ENCODE measurements around the gene C2CD2. TPM values are rescaled to one million over a fixed set of nuclear protein-coding genes. Genes with fewer than 3 reads are reported as not detected.
A peak's percentile ranks its signal among the peaks of the same experiment; 100 is the strongest.

C2CD2 gene
- total RNA-seq, 2 donors from 2014 or later: 26.3 to 28.7 TPM

GRCh38 chr21:41895643-41896493, 58.0 kb downstream of the C2CD2 start:
- H3K27me3 ChIP-seq (ENCODE audit: control insufficient read depth, insufficient read depth, low read length, poor library complexity, severe bottlenecking): no peaks in the 10 kb centered on the region
- Mint-ChIP-seq H3K36me3 (ENCODE audit: low read depth) (peaks cover 5% of the 10 kb centered on the region), H3K27ac (no peak overlapping the region), H3K9me3 (no peaks in the 10 kb centered on the region), H3K27me3 (ENCODE audit: insufficient read depth) (no peaks in the 10 kb centered on the region), H3K4me1 (peaks cover 12% of the 10 kb centered on the region), H3K4me3 (no peak overlapping the region)
- no peak overlapping the region for H3K4me3 ChIP-seq (ENCODE audit: low read length)
- no peaks in the 10 kb centered on the region for H3K36me3 ChIP-seq (ENCODE audit: control insufficient read depth, insufficient read depth, low read length)
- no peaks in the 10 kb centered on the region for H3K9me3 ChIP-seq (ENCODE audit: control insufficient read depth, low read length)
- H3K9ac ChIP-seq (ENCODE audit: extremely low read depth, low read length, poor library complexity, severe bottlenecking): no peak overlapping the region
- TF ChIP-seq, protein P1, sequence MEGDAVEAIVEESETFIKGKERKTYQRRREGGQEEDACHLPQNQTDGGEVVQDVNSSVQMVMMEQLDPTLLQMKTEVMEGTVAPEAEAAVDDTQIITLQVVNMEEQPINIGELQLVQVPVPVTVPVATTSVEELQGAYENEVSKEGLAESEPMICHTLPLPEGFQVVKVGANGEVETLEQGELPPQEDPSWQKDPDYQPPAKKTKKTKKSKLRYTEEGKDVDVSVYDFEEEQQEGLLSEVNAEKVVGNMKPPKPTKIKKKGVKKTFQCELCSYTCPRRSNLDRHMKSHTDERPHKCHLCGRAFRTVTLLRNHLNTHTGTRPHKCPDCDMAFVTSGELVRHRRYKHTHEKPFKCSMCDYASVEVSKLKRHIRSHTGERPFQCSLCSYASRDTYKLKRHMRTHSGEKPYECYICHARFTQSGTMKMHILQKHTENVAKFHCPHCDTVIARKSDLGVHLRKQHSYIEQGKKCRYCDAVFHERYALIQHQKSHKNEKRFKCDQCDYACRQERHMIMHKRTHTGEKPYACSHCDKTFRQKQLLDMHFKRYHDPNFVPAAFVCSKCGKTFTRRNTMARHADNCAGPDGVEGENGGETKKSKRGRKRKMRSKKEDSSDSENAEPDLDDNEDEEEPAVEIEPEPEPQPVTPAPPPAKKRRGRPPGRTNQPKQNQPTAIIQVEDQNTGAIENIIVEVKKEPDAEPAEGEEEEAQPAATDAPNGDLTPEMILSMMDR (conservative IDR thresholded peaks at IDR 0.05): no peak
- WGBS, 2 experiments (ENCODE audit: insufficient coverage in 1 of 2, insufficient read length in 1 of 2): 90 to 91% methylated on average over 16 to 21 of the region's 22 CpGs
- H3K27ac ChIP-seq (ENCODE audit: low read depth, low read length): no peak overlapping the region
- H3K4me1 ChIP-seq (ENCODE audit: control insufficient read depth, insufficient read depth, low read length): peaks cover 5% of the 10 kb centered on the region
- peak; percentile 75 for DNase-seq

DNA sequence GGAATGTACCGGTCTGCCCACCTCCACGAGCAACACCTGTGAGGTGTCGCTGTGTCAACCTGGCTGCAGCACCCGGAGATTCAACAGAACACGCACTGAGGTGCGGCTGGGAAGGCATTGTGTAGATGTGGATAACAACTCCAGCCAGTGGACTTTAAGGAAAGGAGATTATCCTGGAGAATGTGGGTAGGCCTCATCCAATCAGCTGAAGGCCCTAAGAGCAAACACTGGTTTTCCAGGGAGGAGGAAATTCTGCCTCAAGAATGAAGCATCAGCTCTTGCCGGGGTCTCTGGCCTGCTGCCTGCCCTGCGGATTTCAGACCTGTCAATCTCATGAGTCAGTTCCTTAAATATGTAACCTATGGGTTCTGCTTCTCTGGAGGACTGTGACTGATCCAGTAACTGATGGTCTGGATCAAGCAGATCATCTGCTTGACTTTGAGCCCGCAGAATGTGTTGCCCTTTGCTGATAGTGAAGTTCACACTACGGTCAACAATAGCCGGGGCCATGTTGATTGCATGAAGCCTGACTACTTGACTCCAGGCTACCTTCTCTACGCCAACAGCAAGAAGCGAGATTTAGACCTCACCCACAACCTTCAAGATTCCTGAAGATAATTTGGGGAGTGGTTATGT, 58.8 kb downstream of the C2CD2 start:
- WGBS, 2 experiments (ENCODE audit: insufficient coverage in 1 of 2, insufficient read length in 1 of 2): 90 to 96% methylated on average over 12 of the region's 13 CpGs
- H3K27ac ChIP-seq (ENCODE audit: low read depth, low read length): no peak overlapping the region
- no peaks in the 10 kb centered on the region for H3K36me3 ChIP-seq (ENCODE audit: control insufficient read depth, insufficient read depth, low read length)
- DNase-seq: no peak
- TF ChIP-seq, protein P1 (conservative IDR thresholded peaks at IDR 0.05): no peak
- no peaks in the 10 kb centered on the region for H3K27me3 ChIP-seq (ENCODE audit: control insufficient read depth, insufficient read depth, low read length, poor library complexity, severe bottlenecking)
- peaks cover 12% of the 10 kb centered on the region for H3K4me1 Mint-ChIP-seq
- H3K9me3 ChIP-seq (ENCODE audit: control insufficient read depth, low read length): no peaks in the 10 kb centered on the region
- no peak overlapping the region for H3K4me3 ChIP-seq (ENCODE audit: low read length)
- no peak overlapping the region for H3K4me3 Mint-ChIP-seq
- no peaks in the 10 kb centered on the region for H3K9me3 Mint-ChIP-seq
- H3K36me3 Mint-ChIP-seq (ENCODE audit: low read depth): peaks cover 5% of the 10 kb centered on the region
- H3K9ac ChIP-seq (ENCODE audit: extremely low read depth, low read length, poor library complexity, severe bottlenecking): no peak overlapping the region
- H3K27me3 Mint-ChIP-seq (ENCODE audit: insufficient read depth): no peaks in the 10 kb centered on the region
- H3K4me1 ChIP-seq (ENCODE audit: control insufficient read depth, insufficient read depth, low read length): peaks cover 5% of the 10 kb centered on the region
- no peak overlapping the region for H3K27ac Mint-ChIP-seq

GRCh38 chr21:41894511-41894910, 59.3 kb downstream of the C2CD2 start:
- WGBS, 2 experiments (ENCODE audit: insufficient coverage in 1 of 2, insufficient read length in 1 of 2): 94 to 100% methylated on average over 5 to 9 of the region's 9 CpGs
- Mint-ChIP-seq H3K27me3 (ENCODE audit: insufficient read depth) (no peaks in the 10 kb centered on the region), H3K27ac (no peak overlapping the region)

More at GRCh38 chr21:41894511-41894910, 59.3 kb downstream of the C2CD2 start:
- H3K9me3 Mint-ChIP-seq: no peaks in the 10 kb centered on the region
- TF ChIP-seq, protein P1 (conservative IDR thresholded peaks at IDR 0.05): no peak
- Histone ChIP-seq H3K9ac (ENCODE audit: extremely low read depth, low read length, poor library complexity, severe bottlenecking) (no peak overlapping the region), H3K4me3 (ENCODE audit: low read length) (no peak overlapping the region), H3K9me3 (ENCODE audit: control insufficient read depth, low read length) (no peaks in the 10 kb centered on the region), H3K36me3 (ENCODE audit: control insufficient read depth, insufficient read depth, low read length) (no peaks in the 10 kb centered on the region), H3K27ac (ENCODE audit: low read depth, low read length) (no peak overlapping the region), H3K27me3 (ENCODE audit: control insufficient read depth, insufficient read depth, low read length, poor library complexity, severe bottlenecking) (no peaks in the 10 kb centered on the region), H3K4me1 (ENCODE audit: control insufficient read depth, insufficient read depth, low read length) (peaks cover 5% of the 10 kb centered on the region)
- no peak overlapping the region for H3K4me3 Mint-ChIP-seq
- peaks cover 12% of the 10 kb centered on the region for H3K4me1 Mint-ChIP-seq
- no peak for DNase-seq
- H3K36me3 Mint-ChIP-seq (ENCODE audit: low read depth): peaks cover 5% of the 10 kb centered on the region
